ENCODE data around the gene ANKEF1.

ANKEF1 gene

DNA sequence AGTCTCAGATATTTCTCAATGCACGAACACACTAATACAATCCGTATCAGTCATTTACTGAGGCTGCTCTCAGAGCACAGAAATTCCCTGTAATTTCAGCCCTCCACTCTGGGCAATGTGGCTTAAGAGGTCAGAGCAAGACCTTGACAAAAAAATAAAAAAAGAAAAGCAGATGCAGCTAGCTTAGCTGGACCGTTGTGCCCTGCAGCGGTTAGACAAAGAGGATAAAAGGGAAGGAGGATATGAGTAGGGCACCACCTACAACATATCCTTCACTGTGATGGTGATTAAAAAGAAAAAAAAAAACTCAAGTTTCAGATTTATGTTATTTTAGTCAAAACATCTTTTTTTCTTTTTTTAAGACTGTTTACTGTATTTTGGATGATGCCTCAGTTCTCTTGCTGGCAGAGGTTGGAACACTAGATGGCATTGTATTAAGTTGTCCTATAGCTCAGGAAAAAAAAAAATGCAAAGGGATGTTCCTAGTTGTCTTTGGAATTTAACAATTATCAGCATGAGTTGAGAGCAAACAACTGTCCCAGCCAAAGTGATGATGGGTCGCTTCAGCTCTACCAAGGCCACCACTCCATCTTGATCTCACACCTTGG, 59.9 kb downstream of the ANKEF1 start:
- DNase-seq (ENCODE audit: low read depth): no peak
- H3K4me3 ChIP-seq (ENCODE audit: low read depth, low read length): no peak overlapping the region

GRCh38 chr20:10096790-10097189, 62.0 kb downstream of the ANKEF1 start:
- H3K4me3 ChIP-seq (ENCODE audit: low read depth, low read length): no peak overlapping the region
- DNase-seq (ENCODE audit: low read depth): no peak
- TF ChIP-seq, protein P1, sequence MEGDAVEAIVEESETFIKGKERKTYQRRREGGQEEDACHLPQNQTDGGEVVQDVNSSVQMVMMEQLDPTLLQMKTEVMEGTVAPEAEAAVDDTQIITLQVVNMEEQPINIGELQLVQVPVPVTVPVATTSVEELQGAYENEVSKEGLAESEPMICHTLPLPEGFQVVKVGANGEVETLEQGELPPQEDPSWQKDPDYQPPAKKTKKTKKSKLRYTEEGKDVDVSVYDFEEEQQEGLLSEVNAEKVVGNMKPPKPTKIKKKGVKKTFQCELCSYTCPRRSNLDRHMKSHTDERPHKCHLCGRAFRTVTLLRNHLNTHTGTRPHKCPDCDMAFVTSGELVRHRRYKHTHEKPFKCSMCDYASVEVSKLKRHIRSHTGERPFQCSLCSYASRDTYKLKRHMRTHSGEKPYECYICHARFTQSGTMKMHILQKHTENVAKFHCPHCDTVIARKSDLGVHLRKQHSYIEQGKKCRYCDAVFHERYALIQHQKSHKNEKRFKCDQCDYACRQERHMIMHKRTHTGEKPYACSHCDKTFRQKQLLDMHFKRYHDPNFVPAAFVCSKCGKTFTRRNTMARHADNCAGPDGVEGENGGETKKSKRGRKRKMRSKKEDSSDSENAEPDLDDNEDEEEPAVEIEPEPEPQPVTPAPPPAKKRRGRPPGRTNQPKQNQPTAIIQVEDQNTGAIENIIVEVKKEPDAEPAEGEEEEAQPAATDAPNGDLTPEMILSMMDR (IDR thresholded peaks at IDR 0.05; ENCODE audit: insufficient read depth, low read depth, low read length, missing control alignments): no peak

More for the DNA sequence above, 59.9 kb downstream of the ANKEF1 start:
- TF ChIP-seq, protein P1 (IDR thresholded peaks at IDR 0.05; ENCODE audit: insufficient read depth, low read depth, low read length, missing control alignments): no peak

- TF ChIP-seq, protein P1 (IDR thresholded peaks at IDR 0.05; ENCODE audit: insufficient read depth, low read depth, low read length, missing control alignments): no peak
- H3K4me3 ChIP-seq (ENCODE audit: low read depth, low read length): no peak overlapping the region
- no peak for DNase-seq (ENCODE audit: low read depth)
These were observed 70.3 kb downstream of the ANKEF1 start for GRCh38 chr20:10105046-10105445.

Measured in GM12865 (cell line).